Hematopoietic multipotent progenitor cell treated with erythropoietin and hydrocortisone succinate and interleukin-3 and kit ligand, for 6 days (in vitro differentiated cells): Measurements from ENCODE around the gene OR6X1.
"Not testable (repeated sequence)": the region's sequence is repeated elsewhere in the genome, so short reads cannot be mapped to it uniquely, and the experiment has no call there.

Source experiments
- DNase-seq: peaks from one replicate; pipeline ENCODE4 v3.0.0-alpha.2; 2015

Gene OR6X1

GRCh38 chr11:123751781-123752180 is 2.5 kb downstream of the OR6X1 start:
- no peak for DNase-seq

GRCh38 chr11:123748349-123748748 is 6.0 kb downstream of the OR6X1 start:
- DNase-seq, result not testable (repeated sequence)

- DNase-seq, result no peak
These were observed 8.4 kb downstream of the OR6X1 start for GRCh38 chr11:123745764-123746451.

- peak; percentile 10 for DNase-seq
These were observed 11.6 kb downstream of the OR6X1 start for GRCh38 chr11:123742724-123743120.

- DNase-seq, result peak; percentile 27
These were observed 12.1 kb downstream of the OR6X1 start for GRCh38 chr11:123742031-123742723.

- peak; percentile 96 for DNase-seq
These were observed 12.9 kb downstream of the OR6X1 start, which contains the start of gene ZNF202 for GRCh38 chr11:123741159-123742030. Gene ZNF202 (minus strand): TSS chr11:123741660. CDS start chr11:123730888, 10,772 bp downstream.

GRCh38 chr11:123740787-123741158 is 13.5 kb downstream of the OR6X1 start:
- DNase-seq, result peak; percentile 31

GRCh38 chr11:123738374-123738773 is 15.9 kb downstream of the OR6X1 start:
- DNase-seq, result no peak

- DNase-seq, result no peak
These were observed 17.5 kb downstream of the OR6X1 start for GRCh38 chr11:123736769-123737168.

- no peak for DNase-seq
These were observed 24.7 kb downstream of the OR6X1 start for GRCh38 chr11:123729602-123730001.

- no peak for DNase-seq
These were observed 28.2 kb downstream of the OR6X1 start for GRCh38 chr11:123725995-123726655.

- DNase-seq, result no peak
These were observed 34.9 kb downstream of the OR6X1 start for GRCh38 chr11:123719452-123719851.

- no peak for DNase-seq
These were observed 35.8 kb downstream of the OR6X1 start for GRCh38 chr11:123718469-123718868.

- DNase-seq, result no peak
These were observed 36.3 kb downstream of the OR6X1 start for GRCh38 chr11:123718063-123718462.

GRCh38 chr11:123712627-123713026 is 41.7 kb downstream of the OR6X1 start:
- not testable (repeated sequence) for DNase-seq

- DNase-seq, result peak; percentile 76
These were observed 46.6 kb downstream of the OR6X1 start for GRCh38 chr11:123707606-123708205.

GRCh38 chr11:123707206-123707605 is 47.1 kb downstream of the OR6X1 start:
- DNase-seq, result no peak

- DNase-seq, result no peak
These were observed 50.0 kb downstream of the OR6X1 start for GRCh38 chr11:123704341-123704740.
